HG03575 (cell line): ENCODE results near the gene CCDC85C.

Experiments
- ATAC-seq: cut with Tn5 transposase; IDR thresholded peaks from one replicate; pipeline ENCODE4 v1.9.1; 2021; ENCODE audit not compliant: unreplicated experiment, insufficient number of reproducible peaks, low FRiP score; ENCODE audit errors: extremely low read depth

Gene CCDC85C

DNA sequence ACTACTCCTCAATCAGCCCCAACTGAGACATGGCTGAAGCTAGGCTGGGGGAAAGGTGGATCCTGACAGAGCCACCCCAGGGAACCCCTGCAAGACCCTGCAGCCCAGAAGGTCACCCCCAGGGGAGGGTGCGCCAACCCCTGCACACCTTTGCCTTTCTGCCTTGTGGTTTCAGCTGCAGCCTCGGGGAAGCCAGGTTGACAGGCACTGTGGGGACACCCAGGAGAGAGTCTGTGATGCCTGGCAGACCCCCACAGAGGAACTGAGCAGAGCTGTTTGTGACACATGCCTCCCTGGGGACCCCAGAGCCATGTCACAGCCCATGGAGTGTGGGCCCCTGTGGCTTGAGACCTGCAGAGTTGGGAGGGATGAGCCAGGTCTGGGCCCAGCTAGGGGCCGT, 29.1 kb upstream of the CCDC85C start:
- ATAC-seq: no peak

DNA sequence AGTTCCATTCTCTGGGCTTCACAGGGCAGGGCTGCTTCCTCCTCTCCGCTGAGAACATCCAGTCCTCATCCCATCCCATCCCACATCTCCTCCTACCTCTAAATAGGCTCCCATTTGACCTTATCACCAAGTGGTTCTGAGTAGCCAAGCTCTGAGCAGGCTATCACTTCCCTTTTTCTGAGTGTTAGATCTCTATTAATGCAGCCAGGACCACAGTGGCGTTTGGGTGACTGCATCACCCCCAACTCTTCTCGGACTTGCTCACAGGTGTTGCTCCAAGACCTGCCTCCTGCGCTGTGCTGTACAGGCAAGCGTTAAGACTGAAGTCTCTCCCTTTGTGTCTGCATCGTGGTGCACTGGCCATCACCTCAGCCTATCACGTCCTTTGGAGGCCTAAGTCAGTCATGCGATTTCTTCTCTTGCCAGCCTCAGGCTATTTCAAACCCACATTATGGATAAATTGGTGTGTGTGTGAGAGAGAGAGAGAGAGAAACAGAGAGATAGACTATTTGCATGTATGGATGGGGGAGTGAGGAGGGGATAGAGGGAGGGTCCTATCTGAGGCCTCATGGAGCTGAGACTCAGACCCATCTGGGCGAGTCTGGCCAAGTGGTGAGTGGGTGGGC, 28.5 kb upstream of the CCDC85C start:
- no peak for ATAC-seq

DNA sequence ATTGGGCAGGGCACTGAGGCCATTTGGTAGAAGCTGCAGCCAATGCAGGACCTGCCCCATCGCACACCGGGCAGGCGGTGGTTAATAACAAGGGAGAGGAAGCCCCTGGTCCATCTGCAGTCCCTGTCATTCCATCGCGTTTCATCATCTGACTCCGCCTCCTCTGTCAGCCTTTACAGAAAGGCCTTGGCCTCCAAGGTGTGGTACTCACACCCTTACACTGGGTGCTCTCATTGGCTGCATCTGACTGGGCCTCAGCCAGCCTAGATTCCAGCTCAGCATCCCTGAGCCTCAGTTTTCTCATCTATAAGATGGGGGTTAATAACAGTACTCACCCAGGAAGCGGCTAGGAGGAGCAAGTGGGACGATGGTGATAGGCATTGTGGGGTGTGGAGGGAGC, 26.2 kb upstream of the CCDC85C start:
- no peak for ATAC-seq

DNA sequence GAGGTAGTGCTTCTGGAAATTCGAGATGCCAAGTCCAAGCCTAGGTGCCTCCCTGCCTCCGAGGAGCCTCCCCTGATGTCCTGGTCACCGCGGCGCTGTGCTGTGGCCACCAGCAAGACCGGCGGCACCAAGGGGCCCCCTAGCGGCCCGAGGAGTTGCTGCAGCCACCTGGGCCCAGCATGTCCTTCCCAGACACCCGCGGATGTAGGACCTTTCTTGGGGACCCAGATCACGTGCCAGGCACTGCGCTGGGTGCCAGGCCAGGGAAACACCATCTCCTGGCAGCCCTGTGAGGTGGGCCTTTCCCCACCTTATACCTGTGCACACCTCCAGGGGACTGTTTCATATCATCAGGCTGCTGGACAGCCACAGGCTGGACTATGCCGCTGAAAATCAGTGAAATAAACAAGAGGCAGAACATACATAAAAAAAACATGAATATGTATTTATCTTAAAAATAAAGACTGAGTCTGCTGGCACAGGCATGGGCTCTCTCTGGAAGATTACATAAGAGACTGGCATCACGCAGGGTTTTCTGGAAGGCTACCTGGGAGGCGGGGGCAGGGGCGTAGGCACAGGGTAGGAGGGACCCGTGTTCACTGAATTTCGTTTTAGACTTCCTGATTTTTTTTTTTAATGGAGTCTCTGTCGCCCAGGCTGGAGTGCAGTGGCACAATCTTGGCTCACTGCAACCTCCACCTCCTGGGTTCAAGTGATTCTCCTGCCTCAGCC, 25.0 kb upstream of the CCDC85C start:
- ATAC-seq: no peak

DNA sequence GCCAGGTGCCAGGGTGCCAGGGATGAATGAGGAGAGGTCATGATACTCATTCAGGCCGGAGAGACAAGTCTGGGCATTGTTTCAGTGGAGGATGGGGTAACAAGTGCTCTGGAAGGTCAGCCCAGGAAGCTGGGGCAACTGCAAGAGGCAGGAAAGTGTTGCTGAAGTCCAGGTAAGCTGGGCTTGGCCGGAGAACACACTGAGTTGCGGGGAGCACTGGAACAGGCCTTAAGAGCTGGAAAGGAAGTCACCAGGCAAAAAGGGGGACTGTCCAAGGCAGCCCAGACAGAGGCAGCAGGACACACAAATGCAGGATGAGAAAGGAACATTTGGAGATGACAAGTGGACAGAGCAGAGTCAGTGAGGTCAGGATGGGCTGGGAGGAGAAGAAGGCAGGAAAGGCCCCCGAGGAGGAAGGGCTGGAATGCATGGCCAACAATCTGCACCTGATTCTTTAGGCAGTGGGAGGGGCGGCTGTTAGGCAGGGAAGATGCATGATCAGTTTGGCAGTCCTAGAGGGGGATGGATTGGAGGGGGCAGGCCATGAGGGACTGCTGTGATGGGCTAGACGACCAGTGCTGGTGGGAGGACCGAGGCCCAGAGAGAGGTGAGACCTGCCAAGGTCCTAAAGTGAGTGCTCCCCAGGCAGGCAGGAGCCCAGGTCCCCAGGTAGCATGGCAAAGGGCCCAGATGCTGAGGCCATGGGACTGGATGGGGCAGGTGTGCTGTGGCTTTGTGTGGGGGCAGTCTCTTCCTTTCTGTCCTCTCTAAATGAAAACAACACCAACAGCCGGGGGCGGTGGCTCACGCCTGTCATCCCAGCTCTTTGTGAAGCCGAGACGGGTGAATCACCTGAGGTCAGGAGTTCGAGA, 23.7 kb upstream of the CCDC85C start:
- ATAC-seq: no peak

DNA sequence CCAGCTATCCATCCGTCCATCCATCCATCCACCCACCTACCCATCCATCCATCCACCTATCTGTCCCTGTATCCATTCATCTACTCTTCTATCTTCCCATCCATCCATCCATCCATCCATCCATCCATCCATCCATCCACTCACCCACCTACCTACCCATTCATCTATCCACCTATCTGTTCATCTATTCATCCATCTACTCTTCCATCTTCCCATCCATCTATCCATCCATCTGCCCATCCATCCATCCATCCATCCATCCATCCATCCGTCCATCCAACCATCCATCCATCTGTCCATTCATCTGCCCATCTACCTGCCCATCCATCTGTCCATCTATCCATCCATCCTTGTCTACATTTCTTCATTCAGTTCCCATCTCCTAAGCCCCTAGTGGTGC, 23.1 kb upstream of the CCDC85C start:
- ATAC-seq: no peak

DNA sequence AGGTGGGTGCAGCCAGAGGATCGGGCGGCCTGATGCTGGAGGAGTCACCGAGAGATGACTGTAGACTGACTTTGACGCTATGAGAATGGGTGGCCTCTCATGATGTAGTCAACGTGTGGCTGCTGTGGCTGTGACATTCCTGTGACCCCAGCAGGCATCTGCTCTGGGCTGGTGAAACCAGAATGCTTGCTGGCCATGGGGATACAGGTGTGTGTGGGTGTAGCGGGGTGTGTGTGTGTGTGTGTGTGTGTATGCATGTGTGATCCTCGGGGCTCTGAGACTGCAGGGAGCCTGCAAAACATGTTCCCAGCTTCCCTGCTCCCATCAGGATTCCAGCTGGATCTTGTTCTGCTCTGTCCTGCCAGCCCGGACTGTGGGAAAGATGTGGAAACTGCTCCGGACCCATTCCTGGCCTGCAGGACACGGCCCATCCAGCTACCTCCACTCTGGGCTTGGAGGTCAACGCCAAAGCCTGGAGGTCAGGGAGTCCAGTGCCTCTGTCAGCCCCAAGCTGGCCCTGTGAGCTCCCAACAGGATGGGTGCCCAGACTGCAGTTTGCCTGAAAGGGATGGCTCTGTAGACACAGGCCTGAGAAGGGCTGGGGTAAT, 22.1 kb upstream of the CCDC85C start:
- ATAC-seq: no peak

DNA sequence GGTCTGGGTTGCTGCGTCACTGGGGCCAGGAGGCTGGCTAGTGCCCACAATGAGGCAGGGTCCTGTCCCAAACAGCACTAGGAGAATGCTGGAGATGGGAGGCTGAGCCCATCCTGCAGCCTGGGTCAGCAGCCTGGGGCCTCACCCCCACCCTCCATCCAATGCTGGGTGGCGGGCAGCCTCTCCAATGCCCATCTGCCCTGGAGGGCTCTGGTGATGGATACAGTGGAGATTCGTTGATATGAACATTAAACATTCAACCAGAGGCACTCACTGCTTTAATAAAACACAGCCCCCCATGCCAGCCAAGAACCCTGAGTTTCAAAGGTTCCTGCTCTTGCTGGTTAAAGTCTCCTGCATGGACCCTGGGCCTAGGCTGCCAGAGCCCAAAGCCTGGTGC, 21.5 kb upstream of the CCDC85C start:
- ATAC-seq: no peak

DNA sequence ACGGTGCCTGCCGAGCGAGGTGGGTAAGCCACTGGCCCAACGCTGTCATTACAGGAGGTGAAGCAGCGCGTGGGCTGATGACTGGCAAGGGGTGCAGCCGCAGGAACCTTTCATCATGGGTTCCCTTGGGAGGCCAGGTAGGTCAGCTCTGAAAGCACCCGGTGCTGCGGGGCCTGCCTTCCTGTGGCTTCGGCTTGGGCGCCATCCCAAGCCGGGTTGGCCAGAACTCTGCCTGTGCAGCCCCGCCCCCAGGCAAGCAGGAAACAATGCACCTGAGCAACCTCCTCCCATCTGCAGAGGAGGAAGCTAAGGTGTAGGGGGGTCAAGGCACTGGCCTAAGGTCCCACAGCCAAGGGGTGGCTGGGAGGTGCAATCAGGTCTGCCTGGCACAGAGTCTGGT, 21.0 kb upstream of the CCDC85C start:
- no peak for ATAC-seq

DNA sequence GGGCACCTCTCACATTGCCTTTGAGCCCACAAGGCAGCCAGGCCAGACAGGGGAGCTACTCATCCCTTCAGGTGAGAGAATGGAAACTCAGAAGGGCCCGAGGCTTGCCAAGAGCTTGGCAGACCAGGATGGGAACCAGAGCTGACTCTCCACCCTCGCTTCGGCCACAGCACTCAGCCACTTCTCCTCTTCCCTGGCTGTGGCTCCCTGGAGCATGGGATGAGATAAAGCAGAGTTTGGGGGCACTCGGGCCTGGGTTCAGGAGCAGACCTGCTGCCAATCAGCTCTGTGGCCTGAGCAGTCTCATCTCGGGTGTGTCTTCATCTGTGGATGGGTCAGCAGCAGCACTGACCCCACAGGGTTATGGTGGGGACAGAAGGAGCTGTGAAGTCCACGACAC, 20.0 kb upstream of the CCDC85C start:
- no peak for ATAC-seq

DNA sequence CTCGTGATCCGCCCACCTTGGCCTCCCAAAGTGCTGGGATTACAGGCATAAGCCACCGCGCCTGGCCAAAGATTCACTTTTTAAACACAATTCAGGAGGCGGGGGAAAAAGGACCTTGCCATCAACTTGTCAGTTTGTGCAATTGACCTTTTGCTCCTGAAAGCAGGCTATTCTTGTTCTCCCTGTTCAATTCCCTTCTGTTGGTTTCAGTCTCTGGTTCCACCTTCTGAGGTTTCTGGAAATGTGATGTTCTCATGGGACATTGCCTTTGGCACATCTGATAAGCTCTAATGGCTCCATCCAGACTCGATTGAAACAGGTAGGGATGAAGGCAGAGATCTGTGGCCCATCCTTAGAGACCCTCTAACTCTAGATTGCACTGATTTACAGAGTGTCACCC, 17.9 kb upstream of the CCDC85C start:
- ATAC-seq: no peak

DNA sequence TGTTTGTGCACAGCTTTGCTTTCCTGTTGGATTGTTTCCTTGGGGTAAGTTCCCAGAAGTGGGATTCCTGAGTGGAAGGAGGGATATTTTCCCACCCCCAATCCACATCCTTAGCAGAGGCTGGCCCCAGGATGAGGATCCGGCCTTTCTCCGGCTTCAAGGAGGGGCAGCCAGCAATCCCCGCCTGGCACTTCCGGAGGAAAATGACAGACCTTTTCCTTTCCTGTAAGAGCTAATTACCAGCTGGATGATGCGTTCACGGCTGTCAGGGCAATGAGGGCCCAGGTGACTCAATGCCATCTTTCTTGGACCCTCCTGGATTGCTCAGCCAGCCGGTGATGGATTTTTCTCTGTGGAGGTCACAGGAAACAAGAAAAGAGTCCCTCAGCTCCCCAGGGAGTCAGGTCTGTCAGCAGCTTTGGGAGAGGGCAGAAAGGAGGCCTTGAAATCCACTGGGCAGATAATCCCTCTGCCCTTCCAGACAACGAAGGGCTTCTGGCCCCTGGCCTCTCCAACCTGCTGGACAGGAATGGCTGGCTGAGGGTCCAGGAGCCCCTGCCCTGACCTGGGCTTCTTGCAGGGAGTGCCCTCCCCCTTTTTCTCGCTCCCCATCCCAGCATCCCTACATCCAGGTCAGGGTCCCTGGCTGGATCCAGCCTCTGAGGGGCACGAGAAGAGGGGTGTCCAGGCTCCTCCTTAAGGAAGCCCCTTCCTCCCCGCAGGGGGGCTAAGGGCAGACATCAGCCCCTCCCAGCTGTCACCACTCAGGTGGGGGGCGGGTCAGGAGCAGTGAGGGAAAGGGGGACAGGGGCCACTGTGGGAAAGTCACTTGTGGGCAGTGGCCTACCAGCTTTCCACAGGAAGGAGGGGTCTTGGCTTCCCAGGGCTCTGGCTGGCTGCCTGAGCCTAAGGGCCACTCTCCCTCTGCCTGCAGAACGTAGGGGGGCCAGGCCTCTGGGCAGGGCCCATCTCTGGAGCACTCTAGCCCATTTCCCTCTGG, 16.1 kb upstream of the CCDC85C start:
- ATAC-seq: no peak

DNA sequence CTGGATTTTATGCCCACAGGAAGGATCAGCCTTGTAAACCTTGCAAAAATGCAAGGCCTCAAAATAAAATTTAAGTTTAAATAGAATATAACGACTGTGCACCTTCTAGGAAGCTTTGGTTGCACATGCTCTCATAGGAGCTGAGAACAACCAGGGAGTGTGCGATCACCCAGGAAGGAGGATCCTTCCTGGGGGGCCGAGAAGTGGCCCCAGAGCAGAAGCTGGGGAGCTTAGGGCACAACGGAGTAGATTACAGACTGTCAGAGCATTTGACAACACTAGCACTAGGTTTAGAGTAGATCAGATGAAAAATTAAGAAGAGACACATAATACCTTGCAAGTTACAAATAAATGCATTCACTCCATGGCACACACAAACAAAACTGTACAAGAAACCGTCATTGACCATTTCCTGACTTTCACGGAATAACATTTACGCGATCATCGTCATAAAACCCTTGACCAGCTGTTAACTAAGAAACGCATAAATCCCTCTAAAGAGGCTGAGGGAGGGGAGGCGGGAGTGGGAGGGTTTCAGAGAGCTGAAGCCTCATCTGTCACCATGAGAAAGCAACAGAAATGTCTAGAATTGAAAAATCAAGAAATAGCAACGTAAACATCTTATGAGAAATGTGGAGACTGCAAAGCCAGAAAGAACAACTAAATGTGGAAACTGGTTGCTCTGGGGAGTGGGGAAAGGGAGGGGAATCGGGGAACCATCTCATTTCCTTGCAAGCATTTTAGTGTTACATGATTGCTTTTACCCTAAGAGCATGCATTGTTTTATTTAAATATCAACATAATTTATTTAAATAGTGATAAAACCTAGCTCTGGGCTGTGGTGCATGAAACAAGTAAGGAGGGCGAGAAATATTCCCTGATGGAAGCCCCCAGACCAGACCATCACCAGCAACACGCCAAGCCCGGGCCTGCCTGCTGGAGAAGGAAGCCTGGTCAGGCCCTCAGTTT, 13.1 kb upstream of the CCDC85C start:
- ATAC-seq: no peak

DNA sequence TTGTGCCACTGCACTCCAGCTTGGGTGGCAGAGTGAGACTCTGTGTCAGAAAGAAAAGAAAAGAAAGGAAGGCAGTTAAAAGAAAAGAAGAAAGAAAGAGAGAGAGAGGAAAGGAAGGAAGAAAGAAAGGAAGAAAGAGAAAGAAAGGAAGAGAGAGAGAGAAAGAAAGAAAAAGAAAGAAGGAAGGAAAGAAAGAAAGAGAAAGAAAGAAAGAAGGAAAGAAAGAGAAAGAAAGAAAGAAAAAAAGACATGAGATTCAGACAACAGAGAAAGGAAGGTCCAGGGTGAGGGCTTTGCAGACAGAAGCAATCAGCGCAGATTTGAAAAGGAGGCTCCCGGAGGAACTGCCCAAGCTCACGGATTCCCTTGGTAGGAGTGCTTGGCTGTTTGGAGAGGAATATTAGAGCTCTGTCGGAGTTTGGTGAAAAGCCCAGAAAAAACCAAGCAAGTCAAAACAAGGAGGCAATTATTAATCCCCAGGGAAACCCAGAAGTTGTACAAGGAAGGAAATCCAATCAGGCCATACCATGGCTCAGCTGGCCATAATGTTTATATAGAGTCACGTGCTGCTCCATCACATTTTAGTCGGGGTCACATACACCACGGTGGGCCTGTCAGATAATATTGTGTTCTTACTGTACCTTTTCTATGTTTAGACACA, 11.6 kb upstream of the CCDC85C start:
- no peak for ATAC-seq

DNA sequence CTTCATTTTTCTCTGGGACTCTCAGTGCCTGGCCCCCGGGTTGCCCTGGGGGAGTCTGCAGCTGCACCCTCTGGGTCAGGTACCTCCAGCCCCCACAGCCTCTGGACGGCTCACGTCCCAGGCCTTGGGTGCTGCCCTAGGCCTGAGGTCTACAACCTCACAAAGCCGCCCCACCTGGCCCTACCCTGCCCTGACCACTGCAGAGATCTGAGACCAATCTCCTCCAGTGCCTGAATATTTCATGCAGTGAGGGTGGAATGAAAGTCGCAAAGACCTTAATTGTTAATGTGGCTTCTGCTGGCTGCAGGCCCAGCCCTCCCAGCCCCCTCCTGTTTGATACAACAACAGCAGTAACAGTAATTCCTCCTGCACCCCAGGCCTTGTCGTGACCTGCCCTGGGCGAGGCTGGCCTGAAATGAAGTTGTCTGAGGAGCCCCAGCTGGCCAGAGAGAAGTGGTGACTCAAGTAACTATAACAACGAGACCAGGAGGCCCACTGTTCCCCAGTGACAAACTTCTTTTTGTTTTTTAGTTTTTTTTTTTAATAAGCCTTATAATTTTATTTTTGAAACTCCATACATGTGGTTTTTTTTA, 8.8 kb upstream of the CCDC85C start:
- no peak for ATAC-seq

DNA sequence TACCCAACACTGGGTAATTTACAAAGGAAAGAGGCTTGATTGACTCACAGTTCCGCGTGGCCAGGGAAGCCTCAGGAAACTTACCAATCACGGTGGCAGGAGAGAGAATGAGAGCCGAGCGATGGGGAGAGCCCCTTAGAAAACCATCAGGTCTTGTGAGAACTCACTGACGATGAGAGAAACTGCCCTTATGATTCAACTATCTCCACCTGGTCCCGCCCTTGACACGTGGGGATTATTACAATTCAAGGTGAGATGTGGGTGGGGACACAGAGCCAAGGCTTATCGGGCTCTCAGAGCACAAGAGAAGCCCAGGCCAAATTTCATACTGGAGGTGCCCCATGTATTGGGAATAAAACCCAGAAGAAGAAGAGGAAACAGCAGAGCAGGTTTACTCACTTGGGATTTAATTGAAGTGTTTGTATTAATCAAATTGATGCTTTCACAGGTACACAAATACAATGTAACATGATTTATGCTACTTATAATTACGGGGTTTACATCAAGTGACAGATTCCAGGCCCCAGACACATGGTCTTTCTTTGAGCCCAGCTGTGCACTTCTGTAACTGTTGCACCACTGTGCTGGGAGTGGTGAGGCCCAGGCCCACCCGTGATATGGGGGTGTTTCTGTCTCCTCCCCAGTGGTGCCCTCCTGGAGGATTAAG, 8.2 kb upstream of the CCDC85C start:
- no peak for ATAC-seq
